Spleen (tissue), 7 donors: Measurements from ENCODE around the gene RSPH10B2.

Source experiments
- CTCF ChIP-seq, 11 experiments: fragments of 200-600 bp in 7 of 11; fragments of 450-650 bp in 4 of 11; sonication (generic) in 4 of 11; IDR thresholded peaks in 8 of 11; conservative IDR thresholded peaks in 3 of 11; 1 replicate in 7 of 11; 2 replicates in 4 of 11; pipeline versions ENCODE4 v1.4.0 to v1.8.0; 2016 to 2021; ENCODE audit warnings: antibody characterized with exemption in 11 of 11, inconsistent platforms in 4 of 11, mild to moderate bottlenecking in 1 of 11
- POLR2AphosphoS5 ChIP-seq, 3 donors: sonication (generic); formaldehyde crosslinking; IDR thresholded peaks; one replicate each; pipeline ENCODE4 v1.5.1; 2017; ENCODE audit warnings: antibody characterized with exemption in 3 of 3
- donor health status: DM: no; HTN: no; CAD: no; lungs with moderate emphysema.
- donor health status: DM: no; HTN: no; CAD: no.
- donor health status: DM: no; HTN: no; CAD: no.

- TF ChIP-seq CTCF (IDR thresholded peaks at IDR 0.05 in 8 of 11, conservative IDR thresholded peaks at IDR 0.05 in 3 of 11) (no peak), POLR2AphosphoS5 (IDR thresholded peaks at IDR 0.05) (no peak)
These were observed 44.1 kb upstream of the RSPH10B2 start for GRCh38 chr7:6709808-6710207.
